ENCODE results near the gene IFITM2.

- TF ChIP-seq, protein P1, sequence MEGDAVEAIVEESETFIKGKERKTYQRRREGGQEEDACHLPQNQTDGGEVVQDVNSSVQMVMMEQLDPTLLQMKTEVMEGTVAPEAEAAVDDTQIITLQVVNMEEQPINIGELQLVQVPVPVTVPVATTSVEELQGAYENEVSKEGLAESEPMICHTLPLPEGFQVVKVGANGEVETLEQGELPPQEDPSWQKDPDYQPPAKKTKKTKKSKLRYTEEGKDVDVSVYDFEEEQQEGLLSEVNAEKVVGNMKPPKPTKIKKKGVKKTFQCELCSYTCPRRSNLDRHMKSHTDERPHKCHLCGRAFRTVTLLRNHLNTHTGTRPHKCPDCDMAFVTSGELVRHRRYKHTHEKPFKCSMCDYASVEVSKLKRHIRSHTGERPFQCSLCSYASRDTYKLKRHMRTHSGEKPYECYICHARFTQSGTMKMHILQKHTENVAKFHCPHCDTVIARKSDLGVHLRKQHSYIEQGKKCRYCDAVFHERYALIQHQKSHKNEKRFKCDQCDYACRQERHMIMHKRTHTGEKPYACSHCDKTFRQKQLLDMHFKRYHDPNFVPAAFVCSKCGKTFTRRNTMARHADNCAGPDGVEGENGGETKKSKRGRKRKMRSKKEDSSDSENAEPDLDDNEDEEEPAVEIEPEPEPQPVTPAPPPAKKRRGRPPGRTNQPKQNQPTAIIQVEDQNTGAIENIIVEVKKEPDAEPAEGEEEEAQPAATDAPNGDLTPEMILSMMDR (IDR thresholded peaks at IDR 0.05) = no peak
- no peak for TF ChIP-seq EZH2 (IDR thresholded peaks at IDR 0.05; ENCODE audit: borderline replicate concordance, insufficient read depth, low read depth, low read length, poor library complexity, severe bottlenecking)
Observed at GRCh38 chr11:289398-289711, 18.3 kb upstream of the IFITM2 start.

All from B cell (primary cell).